ENCODE results near the gene RPS3A. TPM values are rescaled to one million over a fixed set of nuclear protein-coding genes. Genes with fewer than 3 reads are reported as not detected.

Gene RPS3A
- total and polyA plus RNA-seq, 2 donors (not counting 1 experiment from before 2014, with no cell fraction given), result 1,918 to 2,843 TPM

DNA sequence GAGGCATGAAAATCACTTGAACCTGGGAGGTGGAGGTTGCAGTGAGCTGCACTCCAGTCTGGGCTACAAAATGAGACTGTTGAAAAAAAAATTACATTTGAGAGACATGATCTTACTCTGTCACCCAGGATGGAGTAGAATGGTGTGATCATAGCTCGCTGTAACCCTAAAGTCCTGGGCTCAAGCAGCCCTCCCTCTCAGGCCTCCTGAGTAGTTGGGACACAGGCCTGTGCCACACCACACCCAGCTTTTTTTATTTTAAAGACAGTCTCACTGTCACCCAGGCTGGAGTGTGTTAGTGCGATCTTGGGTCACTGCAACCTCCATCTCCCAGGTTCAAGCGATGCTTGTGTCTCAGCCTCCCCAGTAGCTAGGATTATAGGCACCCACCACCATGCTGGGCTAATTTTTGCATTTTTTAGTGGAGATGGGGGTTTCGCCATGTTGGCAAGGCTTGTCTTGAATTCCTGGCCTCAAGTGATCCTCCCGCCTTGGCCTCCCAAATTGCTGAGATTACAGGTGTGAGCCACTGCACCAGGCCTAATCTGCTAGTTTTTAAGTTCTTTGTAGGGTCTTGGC is 6.1 kb downstream of the RPS3A start:
- peaks cover 2% of the 10 kb centered on the region for H4K20me1 ChIP-seq (ENCODE audit: control insufficient read depth, extremely low read depth, insufficient read depth, low read length)
- no peak overlapping the region for H3K4me3 ChIP-seq (replicated peaks in 1 of 4; ENCODE audit: control extremely low read depth in 1 of 4, insufficient read depth in 1 of 4, low read depth in 3 of 4, low read length in 4 of 4)
- DNase-seq (ENCODE audit: low read depth in 2 of 2), result no peak
- H2AFZ ChIP-seq (ENCODE audit: low read length), result no peak overlapping the region
- no peak for TF ChIP-seq EZH2 (IDR thresholded peaks at IDR 0.05; ENCODE audit: low read length, missing control alignments)
- TF ChIP-seq, protein P1, sequence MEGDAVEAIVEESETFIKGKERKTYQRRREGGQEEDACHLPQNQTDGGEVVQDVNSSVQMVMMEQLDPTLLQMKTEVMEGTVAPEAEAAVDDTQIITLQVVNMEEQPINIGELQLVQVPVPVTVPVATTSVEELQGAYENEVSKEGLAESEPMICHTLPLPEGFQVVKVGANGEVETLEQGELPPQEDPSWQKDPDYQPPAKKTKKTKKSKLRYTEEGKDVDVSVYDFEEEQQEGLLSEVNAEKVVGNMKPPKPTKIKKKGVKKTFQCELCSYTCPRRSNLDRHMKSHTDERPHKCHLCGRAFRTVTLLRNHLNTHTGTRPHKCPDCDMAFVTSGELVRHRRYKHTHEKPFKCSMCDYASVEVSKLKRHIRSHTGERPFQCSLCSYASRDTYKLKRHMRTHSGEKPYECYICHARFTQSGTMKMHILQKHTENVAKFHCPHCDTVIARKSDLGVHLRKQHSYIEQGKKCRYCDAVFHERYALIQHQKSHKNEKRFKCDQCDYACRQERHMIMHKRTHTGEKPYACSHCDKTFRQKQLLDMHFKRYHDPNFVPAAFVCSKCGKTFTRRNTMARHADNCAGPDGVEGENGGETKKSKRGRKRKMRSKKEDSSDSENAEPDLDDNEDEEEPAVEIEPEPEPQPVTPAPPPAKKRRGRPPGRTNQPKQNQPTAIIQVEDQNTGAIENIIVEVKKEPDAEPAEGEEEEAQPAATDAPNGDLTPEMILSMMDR (conservative IDR thresholded peaks at IDR 0.05 in 1 of 2, IDR thresholded peaks at IDR 0.05 in 1 of 2; ENCODE audit: low read depth in 1 of 2, low read length in 2 of 2), result no peak
- peaks cover 26% of the 10 kb centered on the region for H3K79me2 ChIP-seq (ENCODE audit: control insufficient read depth, insufficient read depth, low read length)
- peaks cover 9% of the 10 kb centered on the region for H3K36me3 ChIP-seq (ENCODE audit: control insufficient read depth, insufficient read depth, low read length)
- peaks cover 3% of the 10 kb centered on the region for H3K4me1 ChIP-seq (ENCODE audit: control insufficient read depth, extremely low read depth, insufficient read depth, low read length)
- no peak overlapping the region for H3K27ac ChIP-seq (ENCODE audit: insufficient read depth, low read length)
- H3K9ac ChIP-seq (ENCODE audit: insufficient read depth, low read length), result no peak overlapping the region
- H3K4me2 ChIP-seq (ENCODE audit: extremely low read depth, insufficient read depth, low read length), result no peak overlapping the region
- no peaks in the 10 kb centered on the region for H3K27me3 ChIP-seq (ENCODE audit: control insufficient read depth, insufficient read depth, low read length)
- no peaks in the 10 kb centered on the region for H3K9me3 ChIP-seq (ENCODE audit: control insufficient read depth, insufficient read depth, low read depth, low read length)

DNA sequence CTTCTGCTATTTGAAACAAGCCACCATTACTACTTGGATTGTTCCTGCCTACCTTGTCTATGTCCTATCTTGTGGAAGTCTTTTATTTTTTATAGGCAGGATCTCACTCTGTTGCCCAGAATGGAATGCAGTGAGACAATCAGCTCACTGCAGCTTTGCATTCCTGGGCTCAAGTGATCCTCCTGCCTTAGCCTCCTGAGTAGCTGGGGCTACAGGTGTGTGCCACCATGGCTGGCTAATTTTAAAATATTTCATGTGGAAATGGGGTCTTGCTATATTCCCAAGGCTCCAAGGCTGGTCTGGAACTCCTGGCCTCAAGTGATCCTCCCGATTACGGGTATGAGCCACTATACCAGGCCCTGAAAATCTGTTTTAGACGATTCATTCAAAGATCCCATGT is 7.6 kb downstream of the RPS3A start:
- Histone ChIP-seq H3K27me3 (ENCODE audit: control insufficient read depth, insufficient read depth, low read length) (no peaks in the 10 kb centered on the region), H3K27ac (ENCODE audit: insufficient read depth, low read length) (no peak overlapping the region), H4K20me1 (ENCODE audit: control insufficient read depth, extremely low read depth, insufficient read depth, low read length) (no peaks in the 10 kb centered on the region), H3K36me3 (ENCODE audit: control insufficient read depth, insufficient read depth, low read length) (peaks cover 7% of the 10 kb centered on the region), H2AFZ (ENCODE audit: low read length) (no peak overlapping the region), H3K4me3 (replicated peaks in 1 of 4; ENCODE audit: control extremely low read depth in 1 of 4, insufficient read depth in 1 of 4, low read depth in 3 of 4, low read length in 4 of 4) (no peak overlapping the region), H3K9me3 (ENCODE audit: control insufficient read depth, insufficient read depth, low read depth, low read length) (no peaks in the 10 kb centered on the region), H3K79me2 (ENCODE audit: control insufficient read depth, insufficient read depth, low read length) (peaks cover 10% of the 10 kb centered on the region), H3K9ac (ENCODE audit: insufficient read depth, low read length) (no peak overlapping the region), H3K4me1 (ENCODE audit: control insufficient read depth, extremely low read depth, insufficient read depth, low read length) (peaks cover 2% of the 10 kb centered on the region), H3K4me2 (ENCODE audit: extremely low read depth, insufficient read depth, low read length) (no peak overlapping the region)
- TF ChIP-seq, protein P1 (conservative IDR thresholded peaks at IDR 0.05 in 1 of 2, IDR thresholded peaks at IDR 0.05 in 1 of 2; ENCODE audit: low read depth in 1 of 2, low read length in 2 of 2), result no peak
- TF ChIP-seq EZH2 (IDR thresholded peaks at IDR 0.05; ENCODE audit: low read length, missing control alignments), result no peak
- no peak for DNase-seq (ENCODE audit: low read depth in 2 of 2)

DNA sequence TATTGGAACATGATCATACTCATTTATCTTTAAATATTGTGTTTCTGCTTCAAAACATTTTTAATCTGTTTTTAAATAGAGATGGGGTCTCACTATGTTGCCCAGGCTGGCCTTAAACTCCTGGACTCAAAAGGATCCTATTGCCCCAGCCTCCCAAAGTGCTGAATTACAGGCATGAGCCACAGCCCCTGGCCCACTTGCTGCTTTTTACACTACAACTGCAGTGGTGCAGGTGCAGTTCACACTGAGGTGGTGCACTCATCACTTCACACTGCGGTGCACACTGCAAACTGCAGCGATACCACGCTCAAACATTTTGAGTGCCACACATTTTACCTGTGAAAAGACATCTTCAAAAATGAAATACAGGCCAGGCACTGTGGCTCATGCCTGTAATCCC is 10.8 kb downstream of the RPS3A start:
- Histone ChIP-seq H3K4me2 (ENCODE audit: extremely low read depth, insufficient read depth, low read length) (no peak overlapping the region), H3K79me2 (ENCODE audit: control insufficient read depth, insufficient read depth, low read length) (no peaks in the 10 kb centered on the region), H3K4me1 (ENCODE audit: control insufficient read depth, extremely low read depth, insufficient read depth, low read length) (no peaks in the 10 kb centered on the region), H3K27ac (ENCODE audit: insufficient read depth, low read length) (no peak overlapping the region), H3K36me3 (ENCODE audit: control insufficient read depth, insufficient read depth, low read length) (peaks cover 4% of the 10 kb centered on the region), H3K4me3 (replicated peaks in 1 of 4; ENCODE audit: control extremely low read depth in 1 of 4, insufficient read depth in 1 of 4, low read depth in 3 of 4, low read length in 4 of 4) (no peak overlapping the region), H3K9me3 (ENCODE audit: control insufficient read depth, insufficient read depth, low read depth, low read length) (no peaks in the 10 kb centered on the region), H3K27me3 (ENCODE audit: control insufficient read depth, insufficient read depth, low read length) (no peaks in the 10 kb centered on the region), H3K9ac (ENCODE audit: insufficient read depth, low read length) (no peak overlapping the region), H2AFZ (ENCODE audit: low read length) (no peak overlapping the region), H4K20me1 (ENCODE audit: control insufficient read depth, extremely low read depth, insufficient read depth, low read length) (no peaks in the 10 kb centered on the region)
- TF ChIP-seq, protein P1 (conservative IDR thresholded peaks at IDR 0.05 in 1 of 2, IDR thresholded peaks at IDR 0.05 in 1 of 2; ENCODE audit: low read depth in 1 of 2, low read length in 2 of 2), result no peak
- TF ChIP-seq EZH2 (IDR thresholded peaks at IDR 0.05; ENCODE audit: low read length, missing control alignments), result no peak
- DNase-seq (ENCODE audit: low read depth in 2 of 2), result no peak

Data from fibroblast of lung (primary cell).